Measurements from ENCODE around the gene AP1AR.

- no peak for TF ChIP-seq CTCF (IDR thresholded peaks at IDR 0.05)
- no peak for TF ChIP-seq POLR2A (IDR thresholded peaks at IDR 0.05)
These were observed 6.4 kb upstream of the AP1AR start for GRCh38 chr4:112225157-112225556.
